A549 (cell line): Measurements from ENCODE around the gene MARK2. TPM values are rescaled to one million over a fixed set of nuclear protein-coding genes. Genes with fewer than 3 reads are reported as not detected.

Experiments used
- ATAC-seq, 2 experiments: fragments of 200-7000 bp in 1 of 2; fragments of >200 bp in 1 of 2; cut with Nextera tagmentation in 1 of 2; cut with Tn5 transposase in 1 of 2; 3 replicates each; pipeline versions ENCODE4 v1.8.0 to v1.9.1; 2018 to 2020; ENCODE audit warnings: mild to moderate bottlenecking in 1 of 2, moderate library complexity in 1 of 2
- CTCF ChIA-PET: fragments of 300-600 bp; sonication (Branson Sonifier 250); formaldehyde crosslinking; extraction: SDS; loops from one replicate; lab custom pipeline; 2021; ENCODE audit warnings: antibody characterized with exemption, inconsistent platforms; lab: Yijun Ruan, JAX
- POLR2A ChIA-PET: fragments of 350-600 bp; formaldehyde crosslinking; extraction: SDS; loops from one replicate; lab custom pipeline; 2021; ENCODE audit warnings: antibody characterized with exemption, inconsistent platforms; lab: Yijun Ruan, JAX
- DNase-seq, 2 experiments: peaks; one replicate each; pipeline versions ENCODE4 v3.0.0 to v3.0.0-alpha.2; 2011 to 2016; ENCODE audit warnings: low read depth in 1 of 2, low spot score in 1 of 2
- FAIRE-seq: peaks from 2 replicates; lab custom pipeline; 2011; peaks lifted over from hg19 to GRCh38; lab: Jason Lieb, UNC
- H3K27ac ChIP-seq, 2 experiments: fragments of >200 bp; sonication (Bioruptor Twin); formaldehyde crosslinking; 3 replicates each; pipeline ENCODE4 v1.5.1; 2016 to 2017
- H3K4me1 ChIP-seq: fragments of >200 bp; sonication (Bioruptor Twin); formaldehyde crosslinking; 3 replicates; pipeline ENCODE4 v1.6.1; 2016
- H3K4me2 ChIP-seq: fragments of >200 bp; sonication (Bioruptor Twin); formaldehyde crosslinking; 3 replicates; pipeline ENCODE4 v1.6.1; 2016
- H3K4me3 ChIP-seq: fragments of >200 bp; sonication (Bioruptor Twin); formaldehyde crosslinking; 3 replicates; pipeline ENCODE4 v1.5.1; 2016
- H3K9me3 ChIP-seq: fragments of >200 bp; sonication (Bioruptor Twin); formaldehyde crosslinking; 3 replicates; pipeline ENCODE4 v1.6.1; 2016
- BHLHE40 ChIP-seq: IDR thresholded peaks from 2 replicates; pipeline ENCODE4 v1.6.1; 2012; ENCODE audit warnings: low read depth, low read length, inconsistent platforms
- CBX2 ChIP-seq: fragments of 200-600 bp; sonication (generic); IDR thresholded peaks from 2 replicates; pipeline ENCODE4 v1.6.1; 2016; ENCODE audit warnings: low read depth, mild to moderate bottlenecking, borderline replicate concordance
- CEBPB ChIP-seq, 2 experiments: fragments of >200 bp in 1 of 2; sonication (Bioruptor Twin) in 1 of 2; formaldehyde crosslinking in 1 of 2; IDR thresholded peaks; 2 replicates each; pipeline ENCODE4 v1.6.1; 2012 to 2016
- CHD2 ChIP-seq: fragments of 150-350 bp; IDR thresholded peaks from 2 replicates; pipeline ENCODE4 v1.6.1; 2014; ENCODE audit warnings: low read length; ENCODE audit not compliant: partially characterized antibody
- EP300 ChIP-seq, 2 experiments: fragments of >200 bp; sonication (Bioruptor Twin); formaldehyde crosslinking; IDR thresholded peaks; 2 replicates in 1 of 2; 3 replicates in 1 of 2; pipeline ENCODE4 v1.6.1; 2016 to 2017
- FOSB ChIP-seq: fragments of 250-450 bp; sonication (Bioruptor Pico); IDR thresholded peaks from 2 replicates; pipeline ENCODE4 v1.5.0; 2020; ENCODE audit warnings: mild to moderate bottlenecking, moderate library complexity
- FOSL2 ChIP-seq, 2 experiments: fragments of 450-650 bp in 1 of 2; fragments of >200 bp in 1 of 2; sonication (Bioruptor Twin) in 1 of 2; formaldehyde crosslinking; IDR thresholded peaks; 2 replicates each; pipeline versions ENCODE4 v1.5.0 to v1.6.1; 2016 to 2020; ENCODE audit warnings: mild to moderate bottlenecking in 1 of 2, moderate library complexity in 1 of 2
- FOXS1 ChIP-seq: fragments of 250-450 bp; sonication (Bioruptor Pico); IDR thresholded peaks from 2 replicates; pipeline ENCODE4 v1.5.0; 2020; ENCODE audit warnings: mild to moderate bottlenecking, moderate library complexity
- HEYL ChIP-seq: fragments of 250-450 bp; sonication (Bioruptor Pico); IDR thresholded peaks from 2 replicates; pipeline ENCODE4 v1.8.0; 2021; ENCODE audit warnings: mild to moderate bottlenecking, moderate library complexity
- HOXB13 ChIP-seq: fragments of 250-450 bp; sonication (Bioruptor Pico); IDR thresholded peaks from 2 replicates; pipeline ENCODE4 v1.5.0; 2020; ENCODE audit warnings: low read depth, mild to moderate bottlenecking, moderate library complexity
- HOXB5 ChIP-seq: fragments of 250-450 bp; sonication (Bioruptor Pico); IDR thresholded peaks from 2 replicates; pipeline ENCODE4 v1.5.0; 2020; ENCODE audit warnings: mild to moderate bottlenecking, moderate library complexity
- JUNB ChIP-seq: fragments of >200 bp; sonication (Bioruptor Twin); formaldehyde crosslinking; IDR thresholded peaks from 2 replicates; pipeline ENCODE4 v1.6.1; 2016
- KDM1A ChIP-seq: fragments of 200-600 bp; sonication (generic); IDR thresholded peaks from 2 replicates; pipeline ENCODE4 v1.6.1; 2016; ENCODE audit warnings: low read depth, mild to moderate bottlenecking
- NFE2L2 ChIP-seq: fragments of 150-350 bp; conservative IDR thresholded peaks from 2 replicates; pipeline ENCODE4 v1.6.1; 2014; ENCODE audit warnings: low read length
- NR3C1 ChIP-seq: fragments of >200 bp; sonication (Bioruptor Twin); formaldehyde crosslinking; IDR thresholded peaks from 3 replicates; pipeline ENCODE4 v1.6.1; 2017
- PBX3 ChIP-seq: IDR thresholded peaks from 2 replicates; pipeline ENCODE4 v1.6.1; 2012
- PHF8 ChIP-seq: fragments of 200-600 bp; sonication (generic); IDR thresholded peaks from 2 replicates; pipeline ENCODE4 v1.6.1; 2016; ENCODE audit warnings: low read depth, mild to moderate bottlenecking, antibody characterized with exemption, moderate library complexity, borderline replicate concordance
- POLR2A ChIP-seq: IDR thresholded peaks from 2 replicates; pipeline ENCODE4 v1.6.1; 2012; ENCODE audit warnings: mild to moderate bottlenecking, low read length
- POLR2AphosphoS2 ChIP-seq: conservative IDR thresholded peaks from 2 replicates; pipeline ENCODE4 v1.6.1; 2012; ENCODE audit warnings: low read length, improper control_type of control experiment, inconsistent platforms
- RCOR1 ChIP-seq: fragments of 150-350 bp; IDR thresholded peaks from 2 replicates; pipeline ENCODE4 v1.6.1; 2014; ENCODE audit warnings: antibody characterized with exemption, low read length, low read depth
- RFX5 ChIP-seq: fragments of 450-650 bp; IDR thresholded peaks from 2 replicates; pipeline ENCODE4 v1.7.1; 2014; ENCODE audit warnings: antibody characterized with exemption, mild to moderate bottlenecking, moderate library complexity
- RNF2 ChIP-seq: fragments of 200-600 bp; sonication (generic); IDR thresholded peaks from 2 replicates; pipeline ENCODE4 v1.6.1; 2016; ENCODE audit warnings: low read depth, mild to moderate bottlenecking, antibody characterized with exemption, moderate library complexity, borderline replicate concordance
- SMC3 ChIP-seq: fragments of >200 bp; sonication (Bioruptor Twin); formaldehyde crosslinking; IDR thresholded peaks from 3 replicates; pipeline ENCODE4 v1.6.1; 2018; ENCODE audit warnings: inconsistent platforms
- USF2 ChIP-seq: fragments of 450-650 bp; IDR thresholded peaks from 2 replicates; pipeline ENCODE4 v1.6.1; 2014; ENCODE audit warnings: antibody characterized with exemption
- WGBS: methylation state at CpG from one replicate; pipeline ENCODE4 v1.1.6; 2017; ENCODE audit errors: missing lambda C conversion rate; 5-methylcytosine and 5-hydroxymethylcytosine counted together
- polyA plus RNA-seq, 4 experiments: library from polyadenylated mRNA; depleted of rRNA in 3 of 4; stranded (reverse); fragments of >200 nt; fragmentation: RNase III in 1 of 4; extraction: RNeasy Plus Mini Kit Qiagen cat#74134 plus additional on column Dnase treatment in 1 of 4; gene quantifications; 2 replicates in 3 of 4; 3 replicates in 1 of 4; pipeline ENCODE4 v1.2.3, GENCODE V29; 2011 to 2017
- TF ChIP-seq, protein P1 (sequence below): fragments of >200 bp; sonication (Bioruptor Twin); formaldehyde crosslinking; IDR thresholded peaks from 3 replicates; pipeline ENCODE4 v1.5.1; 2016
- TF ChIP-seq, protein P2 (sequence below): fragments of 250-450 bp; sonication (Bioruptor Pico); IDR thresholded peaks from 2 replicates; pipeline ENCODE4 v1.5.0; 2020; ENCODE audit warnings: low read depth, mild to moderate bottlenecking, moderate library complexity
- TF ChIP-seq, protein P3 (sequence below): IDR thresholded peaks from 2 replicates; pipeline ENCODE4 v1.6.1; 2012; ENCODE audit warnings: low read depth, borderline replicate concordance

MARK2 gene
- polyA plus RNA-seq, 2 of the 4 experiments (the other 2 are of a cell fraction), result 20.2 to 28.4 TPM

DNA sequence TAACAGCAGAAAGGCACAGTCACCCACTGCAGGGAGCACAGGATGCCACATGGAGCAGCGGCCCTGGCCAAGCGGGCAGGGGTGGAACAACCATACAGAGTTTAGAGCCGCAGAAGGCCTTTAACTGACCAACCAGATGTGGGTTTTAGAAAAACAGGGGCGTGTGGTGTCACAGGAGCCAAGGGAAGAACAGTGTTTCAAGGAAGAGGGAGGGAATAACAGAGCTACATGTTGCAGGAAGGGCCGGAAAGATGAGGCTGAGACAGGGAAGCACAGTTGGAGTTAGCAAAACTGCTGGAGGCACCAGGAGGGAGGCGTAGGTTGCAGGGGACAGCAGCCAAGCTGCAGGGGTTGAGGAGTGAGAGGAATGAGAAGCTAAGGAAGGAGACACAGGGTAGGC is 92.1 kb downstream of the MARK2 start:
- ATAC-seq (peak in 1 of 2 experiments; percentile 44; a peak in 1 of 6 replicates), FAIRE-seq (no peak), DNase-seq (no peak)
- CTCF ChIA-PET, result interaction anchor here (0.8 to 7.5 kb wide), 6 partner anchors 11 to 95 kb away, joined by 3 to 61 read pairs (median 10); partner anchors contain the start of gene MARK2
- POLR2A ChIA-PET, result no interaction called here
- no peak overlapping the region for H3K4me3 ChIP-seq
- no peak overlapping the region for H3K27ac ChIP-seq
- no peaks in the 10 kb centered on the region for H3K4me1 ChIP-seq
- no peak overlapping the region for H3K4me2 ChIP-seq
- H3K9me3 ChIP-seq, result no peaks in the 10 kb centered on the region
- 77% methylated on average over 6 of the region's 6 CpGs for WGBS
- TF ChIP-seq RCOR1, result no peak
- no peak for TF ChIP-seq RFX5
- TF ChIP-seq POLR2A, result no peak
- no peak for TF ChIP-seq CEBPB (IDR thresholded peaks at IDR 0.05)
- TF ChIP-seq, protein P1, sequence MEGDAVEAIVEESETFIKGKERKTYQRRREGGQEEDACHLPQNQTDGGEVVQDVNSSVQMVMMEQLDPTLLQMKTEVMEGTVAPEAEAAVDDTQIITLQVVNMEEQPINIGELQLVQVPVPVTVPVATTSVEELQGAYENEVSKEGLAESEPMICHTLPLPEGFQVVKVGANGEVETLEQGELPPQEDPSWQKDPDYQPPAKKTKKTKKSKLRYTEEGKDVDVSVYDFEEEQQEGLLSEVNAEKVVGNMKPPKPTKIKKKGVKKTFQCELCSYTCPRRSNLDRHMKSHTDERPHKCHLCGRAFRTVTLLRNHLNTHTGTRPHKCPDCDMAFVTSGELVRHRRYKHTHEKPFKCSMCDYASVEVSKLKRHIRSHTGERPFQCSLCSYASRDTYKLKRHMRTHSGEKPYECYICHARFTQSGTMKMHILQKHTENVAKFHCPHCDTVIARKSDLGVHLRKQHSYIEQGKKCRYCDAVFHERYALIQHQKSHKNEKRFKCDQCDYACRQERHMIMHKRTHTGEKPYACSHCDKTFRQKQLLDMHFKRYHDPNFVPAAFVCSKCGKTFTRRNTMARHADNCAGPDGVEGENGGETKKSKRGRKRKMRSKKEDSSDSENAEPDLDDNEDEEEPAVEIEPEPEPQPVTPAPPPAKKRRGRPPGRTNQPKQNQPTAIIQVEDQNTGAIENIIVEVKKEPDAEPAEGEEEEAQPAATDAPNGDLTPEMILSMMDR, result no peak
- TF ChIP-seq BHLHE40, result no peak
- no peak for TF ChIP-seq POLR2AphosphoS2
- TF ChIP-seq CBX2, result no peak
- no peak for TF ChIP-seq NFE2L2
- no peak for TF ChIP-seq HOXB5 (CRISPR knock-in tag)
- TF ChIP-seq, protein P2, sequence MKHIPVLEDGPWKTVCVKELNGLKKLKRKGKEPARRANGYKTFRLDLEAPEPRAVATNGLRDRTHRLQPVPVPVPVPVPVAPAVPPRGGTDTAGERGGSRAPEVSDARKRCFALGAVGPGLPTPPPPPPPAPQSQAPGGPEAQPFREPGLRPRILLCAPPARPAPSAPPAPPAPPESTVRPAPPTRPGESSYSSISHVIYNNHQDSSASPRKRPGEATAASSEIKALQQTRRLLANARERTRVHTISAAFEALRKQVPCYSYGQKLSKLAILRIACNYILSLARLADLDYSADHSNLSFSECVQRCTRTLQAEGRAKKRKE, result no peak
- no peak for TF ChIP-seq SMC3
- no peak for TF ChIP-seq NR3C1
- no peak for TF ChIP-seq PHF8
- TF ChIP-seq USF2, result no peak
- no peak for TF ChIP-seq EP300 (IDR thresholded peaks at IDR 0.05)
- no peak for TF ChIP-seq KDM1A
- TF ChIP-seq CHD2, result no peak
- TF ChIP-seq FOXS1, result no peak
- TF ChIP-seq, all 56 proteins: peak for 0

DNA sequence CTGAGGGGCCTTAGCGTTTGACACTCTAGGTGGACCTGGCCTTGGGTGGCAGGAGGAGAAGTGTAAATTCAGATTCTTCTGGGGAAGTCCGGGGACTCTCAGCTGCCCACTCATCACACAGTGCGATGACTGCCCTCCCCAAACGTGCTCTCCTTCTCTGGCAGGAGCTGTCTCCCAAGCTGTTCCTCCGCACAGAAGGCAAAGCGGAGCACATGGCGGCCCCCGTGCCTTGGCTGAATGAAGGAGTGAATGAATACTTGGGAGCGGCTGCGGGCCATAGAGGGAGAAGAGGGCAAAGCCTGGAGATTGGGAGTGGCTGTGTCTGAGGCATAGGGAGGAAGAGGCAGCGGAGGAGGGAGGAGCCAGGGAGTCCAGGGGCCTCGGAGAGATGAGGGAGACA is 93.0 kb downstream of the MARK2 start:
- no peaks in the 10 kb centered on the region for H3K4me1 ChIP-seq
- no peak overlapping the region for H3K27ac ChIP-seq
- ATAC-seq (no peak), DNase-seq (no peak), FAIRE-seq (no peak)
- POLR2A ChIA-PET, result no interaction called here
- no peak overlapping the region for H3K4me2 ChIP-seq
- no peak overlapping the region for H3K4me3 ChIP-seq
- WGBS, result 81% methylated on average over 12 of the region's 12 CpGs
- TF ChIP-seq, protein P2, result no peak
- no peak for TF ChIP-seq HOXB13 (CRISPR knock-in tag)
- TF ChIP-seq, all 56 proteins: peak for 0
- no peaks in the 10 kb centered on the region for H3K9me3 ChIP-seq
- CTCF ChIA-PET, result interaction anchor here (0.8 to 7.5 kb wide), 6 partner anchors 12 to 95 kb away, joined by 3 to 61 read pairs (median 10); partner anchors contain the start of gene MARK2

- DNase-seq, result no peak
- CTCF ChIA-PET, result interaction anchor here (2.4 to 7.5 kb wide), 3 partner anchors 12 to 97 kb away, joined by 14 to 61 read pairs (median 20); partner anchors contain the start of gene MARK2
- H3K9me3 ChIP-seq, result no peaks in the 10 kb centered on the region
- TF ChIP-seq, protein P1, result no peak
- TF ChIP-seq FOSB (CRISPR knock-in tag), result no peak
- no peak for TF ChIP-seq FOSL2 (IDR thresholded peaks at IDR 0.05)
- TF ChIP-seq FOSL2 (CRISPR knock-in tag; IDR thresholded peaks at IDR 0.05), result no peak
- TF ChIP-seq, protein P3, sequence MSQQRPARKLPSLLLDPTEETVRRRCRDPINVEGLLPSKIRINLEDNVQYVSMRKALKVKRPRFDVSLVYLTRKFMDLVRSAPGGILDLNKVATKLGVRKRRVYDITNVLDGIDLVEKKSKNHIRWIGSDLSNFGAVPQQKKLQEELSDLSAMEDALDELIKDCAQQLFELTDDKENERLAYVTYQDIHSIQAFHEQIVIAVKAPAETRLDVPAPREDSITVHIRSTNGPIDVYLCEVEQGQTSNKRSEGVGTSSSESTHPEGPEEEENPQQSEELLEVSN, result no peak
- no peak for TF ChIP-seq HEYL
- TF ChIP-seq RNF2, result no peak
- no peak for TF ChIP-seq JUNB
- TF ChIP-seq PBX3, result no peak
- TF ChIP-seq NFE2L2, result no peak
Measured at GRCh38 chr11:63933459-63933858, 94.5 kb downstream of the MARK2 start.

More at GRCh38 chr11:63933459-63933858, 94.5 kb downstream of the MARK2 start:
- no peak overlapping the region for H3K4me2 ChIP-seq
- H3K4me3 ChIP-seq, result no peak overlapping the region
- FAIRE-seq, result no peak
- POLR2A ChIA-PET, result no interaction called here
- H3K27ac ChIP-seq, result 0 out of 6 replicates have a peak overlapping the region, but pooled peaks of 1 of the 2 experiments have one; percentile 25
- WGBS, result 50% methylated on average over 1 of the region's 1 CpG
- H3K4me1 ChIP-seq, result peaks cover 5% of the 10 kb centered on the region
- no peak for ATAC-seq
